SK-N-MC (cell line): ENCODE data around the gene PGPEP1.

Experiments
- EZH2 ChIP-seq: fragments of 200-600 bp; sonication (generic); IDR thresholded peaks from one replicate; pipeline ENCODE4 v1.6.1; 2017; ENCODE audit warnings: antibody characterized with exemption
- FOXP2 ChIP-seq: optimal IDR thresholded peaks from 2 replicates; pipeline ENCODE3; 2011; ENCODE audit warnings: mild to moderate bottlenecking, moderate library complexity; ENCODE audit not compliant: insufficient read depth; ENCODE audit errors: extremely low read length, control extremely low read depth
- POLR2AphosphoS5 ChIP-seq: IDR thresholded peaks from 2 replicates; pipeline ENCODE4 v1.6.1; 2012; ENCODE audit warnings: mild to moderate bottlenecking, low read depth, low read length, borderline replicate concordance

DNA sequence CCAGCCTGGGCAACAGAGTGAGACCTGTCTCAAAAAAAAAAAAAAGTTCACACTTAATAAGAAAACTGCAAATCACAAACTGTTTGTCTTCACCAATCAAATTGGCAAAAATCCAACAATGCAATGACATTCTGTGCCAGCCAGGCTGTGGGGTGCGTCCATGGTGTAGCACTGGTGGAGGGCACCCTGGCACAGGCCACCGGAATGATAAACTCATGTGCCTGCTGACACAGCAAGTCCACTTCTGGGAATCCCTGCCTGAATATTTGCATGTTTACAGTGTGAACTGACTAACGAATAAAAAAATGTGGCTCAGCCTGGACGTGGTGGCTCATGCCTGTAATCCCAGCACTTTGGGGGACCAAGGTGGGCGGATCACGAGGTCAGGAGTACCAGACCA is 58.6 kb downstream of the PGPEP1 start:
- TF ChIP-seq EZH2 (no peak), POLR2AphosphoS5 (no peak), FOXP2 (no peak)
